Measurements from ENCODE around the gene BRAT1.
"Not testable (repeated sequence)": the region's sequence is repeated elsewhere in the genome, so short reads cannot be mapped to it uniquely, and the experiment has no call there.

The BRAT1 gene

DNA sequence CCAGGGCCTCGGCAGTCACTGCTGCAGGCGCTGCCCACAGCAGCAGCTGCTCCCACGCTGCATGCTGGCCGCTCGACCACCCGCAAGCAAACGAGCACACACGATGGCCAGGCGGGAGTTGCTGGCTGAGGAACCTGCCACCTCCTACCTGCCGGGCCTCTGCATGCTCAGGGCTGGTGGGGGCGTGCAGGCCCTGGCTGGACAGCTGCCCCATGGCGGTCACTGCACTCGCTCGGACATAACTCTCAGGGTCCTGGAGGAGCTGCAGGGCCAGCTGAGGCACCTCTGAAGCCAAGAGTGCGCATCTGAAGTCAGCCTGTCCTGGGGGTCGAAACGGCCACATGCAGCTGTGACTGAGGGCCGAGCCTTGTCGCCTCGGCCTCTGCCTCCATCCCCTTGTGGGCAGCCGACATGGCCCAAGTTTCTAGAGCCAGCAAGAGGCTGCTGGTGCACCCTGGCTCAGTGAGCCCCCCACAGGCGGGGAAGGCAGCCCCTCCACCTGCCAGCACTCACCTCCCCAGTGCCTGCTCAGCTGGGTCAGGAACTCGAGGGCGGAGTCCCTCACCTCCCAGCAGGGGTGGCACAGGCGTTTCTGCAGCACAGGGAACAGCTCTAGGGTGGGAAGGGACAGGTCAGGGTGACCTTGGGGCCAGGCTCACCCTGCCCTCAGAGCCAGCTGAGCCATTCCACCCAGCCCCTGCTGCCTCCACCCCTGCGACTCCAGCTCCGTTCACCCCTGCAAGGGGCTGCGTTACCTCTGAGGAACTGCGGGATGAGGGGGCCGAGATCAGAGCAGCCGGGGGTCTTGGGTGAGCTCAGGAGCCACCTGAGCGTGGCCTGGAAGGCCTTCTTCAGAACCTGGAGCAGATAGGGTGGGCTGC lies 16.1 kb downstream of the BRAT1 start:
- H3K27ac ChIP-seq, result no peak overlapping the region
- TF ChIP-seq, protein P1, sequence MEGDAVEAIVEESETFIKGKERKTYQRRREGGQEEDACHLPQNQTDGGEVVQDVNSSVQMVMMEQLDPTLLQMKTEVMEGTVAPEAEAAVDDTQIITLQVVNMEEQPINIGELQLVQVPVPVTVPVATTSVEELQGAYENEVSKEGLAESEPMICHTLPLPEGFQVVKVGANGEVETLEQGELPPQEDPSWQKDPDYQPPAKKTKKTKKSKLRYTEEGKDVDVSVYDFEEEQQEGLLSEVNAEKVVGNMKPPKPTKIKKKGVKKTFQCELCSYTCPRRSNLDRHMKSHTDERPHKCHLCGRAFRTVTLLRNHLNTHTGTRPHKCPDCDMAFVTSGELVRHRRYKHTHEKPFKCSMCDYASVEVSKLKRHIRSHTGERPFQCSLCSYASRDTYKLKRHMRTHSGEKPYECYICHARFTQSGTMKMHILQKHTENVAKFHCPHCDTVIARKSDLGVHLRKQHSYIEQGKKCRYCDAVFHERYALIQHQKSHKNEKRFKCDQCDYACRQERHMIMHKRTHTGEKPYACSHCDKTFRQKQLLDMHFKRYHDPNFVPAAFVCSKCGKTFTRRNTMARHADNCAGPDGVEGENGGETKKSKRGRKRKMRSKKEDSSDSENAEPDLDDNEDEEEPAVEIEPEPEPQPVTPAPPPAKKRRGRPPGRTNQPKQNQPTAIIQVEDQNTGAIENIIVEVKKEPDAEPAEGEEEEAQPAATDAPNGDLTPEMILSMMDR (conservative IDR thresholded peaks at IDR 0.05), result no peak
- TF ChIP-seq ZFX (IDR thresholded peaks at IDR 0.05), result no peak

DNA sequence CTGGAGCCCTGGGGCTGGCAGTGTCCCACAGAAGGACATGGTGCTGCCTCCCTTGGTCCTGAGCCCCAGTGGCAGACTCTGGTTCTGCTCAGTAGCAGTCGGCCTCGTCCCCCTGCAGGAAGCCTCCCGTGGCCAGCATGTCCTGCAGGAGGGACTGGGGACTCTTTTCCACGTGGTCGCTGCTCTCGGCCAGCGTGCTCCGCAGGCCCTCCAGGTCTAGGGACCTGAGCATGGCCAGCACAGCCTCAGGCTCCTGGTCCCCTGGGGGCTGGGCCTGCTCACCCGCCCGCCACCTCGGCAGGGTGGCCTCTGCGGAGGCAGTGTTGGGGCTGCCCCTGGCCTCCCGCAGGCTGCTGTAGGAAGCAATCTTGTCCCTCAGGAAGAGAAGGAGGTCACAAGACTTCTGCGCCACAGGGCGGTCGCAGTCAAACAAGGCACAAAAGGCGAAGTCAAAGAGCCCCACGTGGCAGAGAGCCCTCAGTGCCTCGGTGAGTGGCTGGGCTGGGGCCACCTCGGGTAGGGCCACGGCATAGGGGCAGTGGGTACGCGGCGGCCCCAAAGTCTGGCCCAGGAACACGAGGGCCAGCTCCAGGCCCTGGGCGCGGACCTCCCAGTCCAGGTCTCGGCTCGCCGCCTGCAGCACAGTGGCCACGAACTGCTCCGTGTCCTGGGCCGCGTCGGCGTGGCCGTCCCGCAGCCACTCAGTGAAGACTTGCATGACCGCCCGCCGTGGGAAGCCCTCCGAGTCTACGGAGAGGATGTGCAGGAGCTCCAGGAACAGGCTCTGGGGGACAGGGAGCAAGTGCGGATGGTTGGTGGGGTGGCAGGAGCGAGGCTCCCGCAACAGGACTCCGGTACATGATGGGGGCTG lies 17.1 kb downstream of the BRAT1 start:
- no peak for TF ChIP-seq ZFX (IDR thresholded peaks at IDR 0.05)
- TF ChIP-seq, protein P1 (conservative IDR thresholded peaks at IDR 0.05), result no peak
- no peak overlapping the region for H3K27ac ChIP-seq

DNA sequence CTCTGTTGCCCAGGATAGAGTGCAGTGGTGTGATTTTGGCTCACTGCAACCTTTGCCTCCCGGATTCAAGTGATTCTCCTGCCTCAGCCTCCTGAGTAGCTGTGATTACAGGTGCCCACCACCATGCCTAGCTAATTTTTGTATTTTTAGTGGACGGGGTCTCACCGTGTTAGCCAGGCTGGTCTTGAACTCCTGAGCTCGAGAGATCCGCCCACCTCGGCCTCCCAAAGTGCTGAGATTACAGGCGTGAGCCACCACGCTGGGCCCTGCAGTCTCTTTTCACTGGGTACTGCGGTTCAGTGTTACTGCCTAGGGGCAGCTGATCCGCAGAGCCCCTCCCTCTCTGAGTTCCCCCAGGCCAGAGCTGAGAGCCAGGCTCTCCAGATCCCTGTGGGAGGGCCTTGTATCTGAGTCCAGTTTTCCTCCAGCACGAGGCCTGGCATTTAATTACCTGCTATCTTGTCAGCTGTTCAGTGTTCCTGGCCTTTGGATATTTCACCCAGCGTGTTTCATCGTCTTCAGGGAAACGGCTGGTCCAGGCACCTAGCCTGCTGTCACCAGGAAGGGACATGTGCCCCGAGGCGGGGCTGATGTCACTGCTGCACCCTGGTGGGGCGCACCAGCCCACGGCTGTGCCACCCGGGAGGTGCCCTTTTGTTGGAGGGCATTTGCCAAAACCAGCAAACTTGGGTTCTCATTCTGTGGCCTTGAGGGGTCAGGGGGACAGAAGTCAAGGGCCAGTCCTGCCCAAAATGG lies 19.3 kb downstream of the BRAT1 start:
- H3K27ac ChIP-seq, result not testable (repeated sequence)

DNA sequence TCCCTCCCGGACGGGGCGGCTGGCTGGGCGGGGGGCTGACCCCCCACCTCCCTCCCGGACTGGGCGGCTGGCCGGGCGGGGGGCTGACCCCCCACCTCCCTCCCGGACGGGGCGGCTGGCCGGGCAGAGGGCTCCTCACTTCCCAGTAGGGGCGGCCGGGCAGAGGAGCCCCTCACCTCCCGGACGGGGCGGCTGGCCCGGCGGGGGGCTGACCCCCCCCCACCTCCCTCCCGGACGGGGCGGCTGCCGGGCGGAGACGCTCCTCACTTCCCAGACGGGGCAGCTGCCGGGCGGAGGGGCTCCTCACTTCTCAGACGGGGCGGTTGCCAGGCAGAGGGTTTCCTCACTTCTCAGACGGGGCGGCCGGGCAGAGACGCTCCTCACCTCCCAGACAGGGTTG lies 21.1 kb downstream of the BRAT1 start:
- not testable (repeated sequence) for H3K27ac ChIP-seq

DNA sequence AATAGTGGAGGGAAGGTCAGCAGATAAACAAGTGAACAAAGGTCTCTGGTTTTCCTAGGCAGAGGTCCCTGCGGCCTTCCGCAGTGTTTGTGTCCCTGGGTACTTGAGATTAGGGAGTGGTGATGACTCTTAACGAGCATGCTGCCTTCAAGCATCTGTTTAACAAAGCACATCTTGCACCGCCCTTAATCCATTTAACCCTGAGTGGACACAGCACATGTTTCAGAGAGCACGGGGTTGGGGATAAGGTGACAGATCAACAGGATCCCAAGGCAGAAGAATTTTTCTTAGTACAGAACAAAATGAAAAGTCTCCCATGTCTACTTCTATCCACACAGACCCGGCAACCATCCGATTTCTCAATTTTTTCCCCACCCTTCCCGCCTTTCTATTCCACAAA lies 21.8 kb downstream of the BRAT1 start:
- H3K27ac ChIP-seq, result not testable (repeated sequence)

DNA sequence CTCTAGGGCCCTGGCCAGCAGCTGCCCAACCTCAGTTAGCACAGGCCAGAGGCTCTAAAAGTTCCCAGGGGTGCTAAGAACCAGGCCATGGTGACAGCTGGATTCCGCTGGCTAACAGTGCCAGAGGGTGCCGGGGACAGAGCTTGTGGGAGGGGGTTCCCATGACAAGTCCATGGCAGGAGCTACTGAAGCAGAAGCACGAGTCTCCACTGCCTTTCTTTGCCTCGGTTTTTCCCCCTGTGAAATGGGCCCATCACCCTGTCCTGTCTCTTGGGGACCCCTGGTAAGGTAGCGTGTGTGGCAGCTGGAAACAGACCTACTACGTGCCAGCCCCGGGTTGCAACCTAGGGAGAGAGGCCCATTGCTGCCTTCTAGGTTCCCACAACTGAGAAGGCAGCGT lies 22.5 kb downstream of the BRAT1 start:
- H3K27ac ChIP-seq, result not testable (repeated sequence)

DNA sequence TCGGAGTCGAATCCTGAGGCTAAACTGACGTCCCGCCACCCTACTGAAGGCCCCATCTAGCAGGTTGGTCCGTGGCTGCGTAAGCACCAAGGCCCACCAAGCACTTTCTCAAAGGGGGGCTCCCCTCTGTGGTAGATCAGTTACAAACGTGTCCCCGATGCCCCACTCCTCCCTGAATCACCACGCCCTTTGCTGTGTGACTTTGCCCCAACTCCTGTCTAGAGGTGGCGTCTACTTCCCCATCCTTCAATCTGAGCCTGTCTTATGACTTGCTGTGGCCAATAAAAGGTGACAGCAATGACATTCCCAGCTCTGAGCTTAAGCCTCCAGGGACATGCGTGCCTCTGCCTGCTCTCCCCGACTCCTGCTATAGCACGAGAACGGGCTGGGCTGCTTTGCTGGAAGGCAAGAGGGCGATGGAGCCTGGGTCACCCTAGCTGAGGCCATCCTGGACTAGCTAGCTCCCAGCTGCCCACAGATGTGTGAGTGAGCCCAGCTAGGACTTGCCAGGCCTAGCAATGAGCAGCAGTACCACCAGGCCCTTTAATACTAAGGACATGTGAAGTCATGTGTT lies 23.0 kb downstream of the BRAT1 start:
- H3K27ac ChIP-seq, result not testable (repeated sequence)

DNA sequence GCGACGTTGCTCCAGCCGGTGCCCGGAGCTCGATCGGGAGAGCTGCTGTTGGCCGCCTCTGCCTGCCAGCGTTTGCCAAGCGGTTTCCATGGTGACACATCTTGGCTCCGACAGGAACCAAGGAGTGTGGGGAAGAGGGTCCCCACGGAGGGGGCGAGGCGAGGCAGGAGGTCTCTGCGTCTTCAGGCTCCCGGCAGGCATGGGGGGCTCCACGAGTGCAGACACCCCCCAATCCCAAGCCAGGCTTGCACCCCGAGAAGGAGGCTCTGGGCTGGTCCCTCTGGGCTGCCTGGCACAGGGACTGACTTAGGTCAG lies 23.6 kb downstream of the BRAT1 start:
- H3K27ac ChIP-seq, result not testable (repeated sequence)

DNA sequence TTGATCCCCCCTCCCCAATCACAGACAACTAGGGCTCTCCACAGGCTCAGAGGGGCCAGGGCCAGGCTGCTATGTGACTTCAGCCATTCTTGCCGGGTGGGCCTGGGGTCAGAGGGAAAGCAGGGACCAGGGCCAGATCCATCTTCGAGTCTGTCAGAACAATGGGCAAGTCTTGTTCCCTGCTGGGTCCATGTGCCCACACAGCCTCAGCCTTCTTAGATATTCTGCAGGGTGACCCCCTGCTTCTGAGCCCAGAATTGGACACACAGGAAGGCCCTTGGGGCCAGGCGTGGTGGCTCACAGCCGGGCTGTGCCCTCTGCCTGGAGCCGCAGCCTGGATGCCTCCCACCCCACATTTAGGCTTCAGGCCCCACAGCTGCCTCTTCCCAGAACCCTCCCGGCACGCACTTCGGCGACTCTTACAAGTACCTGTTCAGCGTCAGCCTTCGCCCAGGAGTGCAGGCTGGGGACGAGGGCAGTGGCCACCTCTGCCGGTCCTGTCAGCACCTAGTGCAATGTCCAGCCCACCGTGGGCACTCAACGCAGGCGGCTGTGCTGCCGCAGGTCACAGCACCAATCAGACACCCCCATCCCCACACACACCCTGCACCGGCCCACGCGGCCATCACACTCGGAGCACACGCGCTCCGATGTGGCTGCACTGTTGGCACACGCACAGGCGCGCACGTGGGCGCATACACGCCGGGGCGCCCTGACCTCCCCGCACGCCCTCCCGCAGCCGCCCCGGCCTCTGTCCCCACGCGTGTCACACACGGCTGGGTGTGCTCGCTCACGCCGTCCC lies 24.1 kb downstream of the BRAT1 start:
- not testable (repeated sequence) for H3K27ac ChIP-seq

DNA sequence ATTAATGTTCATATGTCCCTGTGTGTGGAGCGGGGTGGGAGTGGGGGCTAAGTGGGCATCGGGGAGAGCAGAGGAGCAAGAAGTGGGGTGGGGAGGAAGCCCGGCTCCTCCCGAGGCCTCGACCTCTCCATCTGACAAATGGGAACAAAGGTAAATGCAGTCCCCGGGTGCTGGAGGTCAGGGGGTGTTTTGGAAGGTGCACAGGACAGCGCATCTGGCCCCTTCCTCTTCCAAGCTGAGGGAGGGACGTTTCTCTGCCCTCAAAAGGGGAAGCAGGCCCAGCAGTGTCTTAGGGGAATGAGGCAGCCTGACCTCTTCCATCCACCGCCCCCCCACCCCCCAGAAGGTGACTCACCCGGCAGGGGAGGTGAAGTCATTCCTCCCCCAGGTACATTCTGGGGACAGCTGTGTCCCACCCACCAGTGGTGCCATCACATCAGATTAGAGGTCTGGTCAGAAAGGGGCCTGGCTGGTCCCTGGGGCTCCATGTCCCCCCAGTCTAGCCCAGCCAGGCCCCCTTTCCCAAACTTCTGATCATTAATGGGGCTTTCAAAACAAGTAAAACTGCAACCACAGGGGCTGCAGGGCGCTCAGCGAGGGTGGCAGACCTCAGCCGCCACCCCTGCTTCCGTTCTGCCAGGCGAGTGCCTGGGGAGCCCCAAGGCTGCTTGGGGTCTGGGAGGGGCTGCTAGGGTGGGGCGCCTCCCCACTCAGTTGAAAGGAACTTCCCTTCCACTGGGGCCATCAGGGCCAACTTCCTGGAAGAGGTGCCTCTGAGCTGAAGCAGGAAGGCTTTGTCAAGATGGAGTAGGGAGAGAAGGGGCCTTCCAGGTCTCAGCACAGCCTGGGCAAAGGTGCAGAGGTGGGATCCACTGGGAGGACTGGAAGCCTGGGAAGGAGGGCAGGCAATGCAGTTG lies 25.0 kb downstream of the BRAT1 start:
- TF ChIP-seq ZFX (IDR thresholded peaks at IDR 0.05), result no peak
- TF ChIP-seq, protein P1 (conservative IDR thresholded peaks at IDR 0.05), result no peak
- H3K27ac ChIP-seq, result no peak overlapping the region
